Inflammatory macrophage treated with lipopolysaccharide for 1 hour (primary cell): ENCODE results near the gene SLC16A4.
A peak's percentile ranks its signal among the peaks of the same experiment; 100 is the strongest.

Source experiments
- DNase-seq, 2 donors: peaks; one replicate each; pipeline ENCODE4 v3.0.0-alpha.2; 2020 to 2022

Gene SLC16A4

DNA sequence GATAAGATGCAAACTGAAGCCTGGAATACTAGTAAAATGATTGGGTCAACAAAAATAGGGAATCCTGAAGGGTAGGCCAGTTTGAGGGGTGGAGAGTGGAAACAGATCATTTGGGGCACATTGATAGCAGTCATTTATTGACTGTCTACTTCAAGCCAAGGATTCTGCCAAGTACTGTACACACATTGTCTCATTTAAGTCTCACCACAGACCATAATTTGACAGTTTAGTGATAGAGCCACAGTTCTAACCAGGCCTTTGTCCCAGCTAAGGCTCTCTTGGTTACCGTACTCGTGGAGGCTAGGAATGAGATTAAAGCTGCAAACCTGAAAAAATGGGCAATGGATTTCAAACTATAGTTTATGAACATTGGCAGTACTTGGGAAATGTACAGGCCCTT lies 40.5 kb downstream of the SLC16A4 start:
- no peak for DNase-seq

- DNase-seq = no peak
Measured at GRCh38 chr1:110348771-110349170, 42.1 kb downstream of the SLC16A4 start.

GRCh38 chr1:110348050-110348449 lies 42.8 kb downstream of the SLC16A4 start:
- no peak for DNase-seq

- DNase-seq = no peak
Measured at GRCh38 chr1:110347182-110347893, 43.5 kb downstream of the SLC16A4 start.

DNA sequence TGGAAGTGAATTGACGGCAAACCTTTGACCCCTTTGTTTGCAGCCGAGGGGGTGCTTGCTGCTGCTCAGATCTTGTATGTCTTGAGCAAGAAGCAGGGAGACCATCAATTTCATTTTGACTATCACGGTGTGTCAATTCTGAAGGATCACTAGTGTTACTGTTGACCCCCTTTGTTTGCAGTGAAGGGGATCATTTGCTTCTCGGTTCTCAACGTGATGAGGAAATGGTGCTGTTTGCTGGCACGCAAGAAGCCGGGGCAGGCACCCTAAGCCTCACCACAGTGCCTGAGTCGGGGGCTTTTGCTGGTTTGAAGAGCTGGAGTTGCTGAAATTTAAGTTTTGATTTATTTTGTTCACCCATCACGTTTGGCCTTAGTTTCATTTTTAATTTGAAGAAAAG lies 44.1 kb downstream of the SLC16A4 start:
- no peak for DNase-seq

- DNase-seq = no peak
Measured at GRCh38 chr1:110345480-110345879, 45.3 kb downstream of the SLC16A4 start.

GRCh38 chr1:110344152-110344551 lies 46.7 kb downstream of the SLC16A4 start:
- DNase-seq = no peak

- DNase-seq = no peak
Measured at GRCh38 chr1:110343249-110343648, 47.6 kb downstream of the SLC16A4 start.

DNA sequence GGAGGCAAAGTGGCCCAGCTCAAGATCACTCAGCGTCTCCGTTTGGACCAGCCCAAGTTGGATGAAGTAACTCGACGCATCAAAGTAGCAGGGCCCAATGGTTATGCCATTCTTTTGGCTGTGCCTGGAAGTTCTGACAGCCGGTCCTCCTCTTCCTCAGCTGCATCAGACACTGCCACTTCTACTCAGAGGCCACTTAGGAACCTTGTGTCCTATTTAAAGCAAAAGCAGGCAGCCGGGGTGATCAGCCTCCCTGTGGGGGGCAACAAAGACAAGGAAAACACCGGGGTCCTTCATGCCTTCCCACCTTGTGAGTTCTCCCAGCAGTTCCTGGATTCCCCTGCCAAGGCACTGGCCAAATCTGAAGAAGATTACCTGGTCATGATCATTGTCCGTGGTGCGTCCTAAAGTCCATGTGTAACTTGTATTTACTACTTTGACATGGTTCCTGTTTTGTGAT lies 48.9 kb downstream of the SLC16A4 start:
- DNase-seq = no peak

GRCh38 chr1:110341146-110341871 lies 49.5 kb downstream of the SLC16A4 start:
- no peak for DNase-seq

DNA sequence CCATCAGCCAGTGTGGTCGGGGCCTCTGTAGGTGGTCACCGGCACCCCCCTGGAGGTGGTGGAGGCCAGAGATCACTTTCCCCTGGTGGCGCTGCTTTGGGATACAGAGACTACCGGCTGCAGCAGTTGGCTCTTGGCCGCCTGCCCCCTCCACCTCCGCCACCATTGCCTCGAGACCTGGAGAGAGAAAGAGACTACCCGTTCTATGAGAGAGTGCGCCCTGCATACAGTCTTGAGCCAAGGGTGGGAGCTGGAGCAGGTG lies 50.7 kb downstream of the SLC16A4 start:
- no peak for DNase-seq

GRCh38 chr1:110339407-110340206 lies 51.2 kb downstream of the SLC16A4 start:
- DNase-seq = peak; percentile 37 to 45

GRCh38 chr1:110338886-110339406 lies 51.9 kb downstream of the SLC16A4 start, which contains the start of gene RBM15:
RBM15 (plus strand) TSS chr1:110339377; CDS start chr1:110339406, 29 bp downstream.
- DNase-seq = peak; percentile 100

- DNase-seq = peak; percentile 82 to 89
Measured at GRCh38 chr1:110338309-110338885, 52.4 kb downstream of the SLC16A4 start.

DNA sequence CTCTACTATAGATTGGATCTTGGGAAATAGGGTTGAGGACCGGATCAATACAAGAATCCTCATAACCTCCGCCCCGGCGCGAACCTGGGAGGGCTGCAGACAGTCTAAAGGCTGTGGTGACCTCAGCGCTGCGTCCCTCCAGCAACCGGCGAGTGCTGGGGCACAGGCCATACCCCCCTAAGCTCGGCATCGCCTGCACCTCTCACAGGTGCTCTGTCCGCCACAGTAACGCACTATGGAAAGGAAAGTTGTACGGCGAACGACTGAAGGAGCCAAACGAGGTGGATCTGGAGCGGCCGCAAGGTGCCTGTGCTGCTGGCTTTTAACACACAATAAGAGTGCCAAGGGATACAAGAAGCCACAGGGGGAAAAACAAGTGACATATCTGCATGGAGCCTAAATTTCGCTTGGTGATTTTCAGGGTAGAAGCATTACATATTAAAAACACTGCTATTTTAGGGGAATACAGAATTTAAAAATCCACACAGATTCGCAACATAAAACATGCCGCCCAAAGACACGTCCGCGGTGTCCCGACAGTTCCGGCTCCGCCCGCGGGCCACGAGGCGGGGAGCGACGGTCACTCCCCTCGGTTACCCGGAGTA lies 53.0 kb downstream of the SLC16A4 start:
- peak in 1 of 2 donors; percentile 23 for DNase-seq

DNA sequence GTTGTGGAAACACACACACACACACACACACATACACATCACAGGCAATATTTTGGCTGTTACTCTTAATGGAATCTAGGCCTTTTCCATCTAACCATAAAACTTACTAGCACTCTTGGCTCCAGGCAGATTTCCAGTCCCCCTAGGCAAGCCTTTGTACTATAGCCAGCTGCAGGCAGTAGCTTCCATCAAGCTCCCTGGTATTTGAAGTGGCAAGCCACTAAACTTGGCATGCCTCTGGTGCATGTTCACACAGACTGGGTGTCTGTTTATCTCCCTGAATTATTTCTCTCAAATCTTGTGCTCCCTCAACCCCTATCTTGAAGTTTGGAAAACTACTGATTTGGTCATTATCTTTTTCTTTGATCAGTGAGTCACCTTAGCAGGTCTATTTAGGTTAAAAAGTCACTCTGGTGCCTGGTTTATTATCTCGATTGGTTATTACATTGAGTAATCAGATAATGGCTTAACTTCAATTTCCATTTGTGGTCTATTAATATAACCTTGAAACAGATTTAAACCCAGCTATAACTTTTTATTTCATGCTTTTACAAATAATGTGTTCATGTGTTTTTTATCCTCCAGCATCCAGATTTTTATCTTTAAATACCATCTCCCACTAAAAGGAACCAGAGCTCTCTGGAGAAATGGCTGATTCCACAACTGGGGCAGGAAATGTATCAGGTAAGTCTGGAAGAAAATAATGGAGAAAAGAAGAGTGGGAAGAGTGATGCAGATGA lies 54.4 kb downstream of the SLC16A4 start:
- no peak for DNase-seq

- DNase-seq = no peak
Measured at GRCh38 chr1:110335265-110335664, 55.6 kb downstream of the SLC16A4 start.

GRCh38 chr1:110328700-110329099 lies 62.1 kb downstream of the SLC16A4 start:
- no peak for DNase-seq

GRCh38 chr1:110328274-110328673 lies 62.6 kb downstream of the SLC16A4 start:
- no peak for DNase-seq

GRCh38 chr1:110326826-110327225 lies 64.0 kb downstream of the SLC16A4 start:
- DNase-seq = no peak

DNA sequence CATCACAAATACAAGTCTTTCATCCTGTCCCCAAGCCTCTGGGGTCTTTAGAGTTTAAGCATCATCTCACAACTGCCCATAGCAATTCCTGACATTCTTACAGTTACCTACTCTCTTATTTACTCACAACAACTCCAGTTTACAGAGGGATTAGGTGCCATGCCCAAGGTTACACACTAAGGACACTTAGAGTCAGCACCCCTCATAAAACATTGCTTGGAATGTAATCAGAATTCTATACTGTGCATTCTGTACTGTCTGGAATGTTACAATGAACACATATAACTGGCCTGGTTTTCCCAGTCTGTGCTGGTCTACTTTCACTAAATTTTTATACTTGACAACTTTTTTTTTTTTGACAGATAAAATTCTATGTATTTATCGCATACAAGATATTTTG lies 66.2 kb downstream of the SLC16A4 start:
- DNase-seq = no peak

GRCh38 chr1:110321846-110322245 lies 69.0 kb downstream of the SLC16A4 start:
- DNase-seq = no peak
